HEK293 (cell line): ENCODE measurements around the gene PTGDR2.
A peak's percentile ranks its signal among the peaks of the same experiment; 100 is the strongest.

Source experiments
- CTCF ChIA-PET: fragments of 350-600 bp; formaldehyde crosslinking; extraction: SDS; loops from one replicate; lab custom pipeline; 2021; ENCODE audit warnings: antibody characterized with exemption; lab: Yijun Ruan, JAX
- POLR2A ChIA-PET: fragments of 300-600 bp; formaldehyde crosslinking; extraction: SDS; loops from one replicate; lab custom pipeline; 2020; ENCODE audit warnings: antibody characterized with exemption, inconsistent platforms; lab: Yijun Ruan, JAX
- H3K27ac ChIP-seq: fragments of 200-500 bp; sonication (Bioruptor generic); 2 replicates; pipeline ENCODE4 v1.5.1; 2014; ENCODE audit warnings: low read depth, low read length, control low read depth, inconsistent platforms; ENCODE audit errors: extremely low read depth
- H3K36me3 ChIP-seq, 2 experiments: fragments of 200-500 bp in 1 of 2; sonication (Bioruptor generic) in 1 of 2; 1 replicate in 1 of 2; 2 replicates in 1 of 2; pipeline ENCODE4 v1.5.1; 2014 to 2017; ENCODE audit warnings: inconsistent platforms in 2 of 2, low read length in 2 of 2; ENCODE audit not compliant: control insufficient read depth in 2 of 2, insufficient read depth in 1 of 2
- H3K4me1 ChIP-seq: fragments of 200-500 bp; sonication (Bioruptor generic); 2 replicates; pipeline ENCODE4 v1.5.1; 2014; ENCODE audit warnings: mild to moderate bottlenecking, low read length, inconsistent platforms; ENCODE audit not compliant: control insufficient read depth, insufficient read depth
- H3K4me3 ChIP-seq: 2 replicates; pipeline ENCODE4 v1.5.1; 2011; ENCODE audit warnings: low read depth, mild to moderate bottlenecking, control low read depth, low read length, moderate library complexity
- H3K9me3 ChIP-seq: fragments of 200-500 bp; sonication (Bioruptor generic); 2 replicates; pipeline ENCODE4 v1.5.1; 2014; ENCODE audit warnings: low read depth, low read length, inconsistent platforms; ENCODE audit not compliant: control insufficient read depth, insufficient read depth
- BCL11A ChIP-seq: fragments of 450-650 bp; formaldehyde crosslinking; IDR thresholded peaks from 2 replicates; pipeline ENCODE4 v1.5.1; 2016; ENCODE audit warnings: low read depth, missing biosample characterization, missing genetic modification characterization
- FEZF1 ChIP-seq: fragments of 450-650 bp; formaldehyde crosslinking; IDR thresholded peaks from 2 replicates; pipeline ENCODE4 v1.5.1; 2016; ENCODE audit warnings: missing biosample characterization, missing genetic modification characterization
- MZF1 ChIP-seq: fragments of 450-650 bp; formaldehyde crosslinking; IDR thresholded peaks from 2 replicates; pipeline ENCODE4 v1.5.1; 2017; ENCODE audit warnings: missing biosample characterization, missing genetic modification characterization, borderline replicate concordance
- RBAK ChIP-seq: fragments of 450-650 bp; formaldehyde crosslinking; IDR thresholded peaks from 2 replicates; pipeline ENCODE4 v1.5.1; 2016; ENCODE audit warnings: missing biosample characterization, missing genetic modification characterization
- SALL2 ChIP-seq: fragments of 450-650 bp; formaldehyde crosslinking; IDR thresholded peaks from 2 replicates; pipeline ENCODE4 v1.5.0; 2017; ENCODE audit warnings: missing biosample characterization, mild to moderate bottlenecking, missing genetic modification characterization, borderline replicate concordance
- ZBTB17 ChIP-seq: fragments of 450-650 bp; formaldehyde crosslinking; IDR thresholded peaks from 2 replicates; pipeline ENCODE4 v1.5.1; 2016; ENCODE audit warnings: missing biosample characterization, missing genetic modification characterization
- ZBTB48 ChIP-seq: fragments of 450-650 bp; formaldehyde crosslinking; IDR thresholded peaks from 2 replicates; pipeline ENCODE4 v1.5.1; 2016; ENCODE audit warnings: missing biosample characterization, missing genetic modification characterization
- ZBTB8A ChIP-seq: fragments of 450-650 bp; formaldehyde crosslinking; IDR thresholded peaks from 2 replicates; pipeline ENCODE4 v1.5.1; 2016; ENCODE audit warnings: missing biosample characterization, missing genetic modification characterization
- ZFP41 ChIP-seq: fragments of 450-650 bp; formaldehyde crosslinking; IDR thresholded peaks from 2 replicates; pipeline ENCODE4 v1.5.1; 2016; ENCODE audit warnings: missing biosample characterization, missing genetic modification characterization, borderline replicate concordance
- ZNF140 ChIP-seq: fragments of 450-650 bp; formaldehyde crosslinking; IDR thresholded peaks from 2 replicates; pipeline ENCODE4 v1.5.1; 2016; ENCODE audit warnings: missing biosample characterization, missing genetic modification characterization
- ZNF16 ChIP-seq: fragments of 450-650 bp; formaldehyde crosslinking; IDR thresholded peaks from 2 replicates; pipeline ENCODE4 v1.5.1; 2016; ENCODE audit warnings: low read depth, missing biosample characterization, missing genetic modification characterization
- ZNF394 ChIP-seq: fragments of 450-650 bp; formaldehyde crosslinking; IDR thresholded peaks from 2 replicates; pipeline ENCODE4 v1.5.1; 2016; ENCODE audit warnings: missing biosample characterization, missing genetic modification characterization, mild to moderate bottlenecking, moderate library complexity, borderline replicate concordance
- ZNF521 ChIP-seq: fragments of 450-650 bp; formaldehyde crosslinking; IDR thresholded peaks from 2 replicates; pipeline ENCODE4 v1.5.1; 2017; ENCODE audit warnings: missing biosample characterization, mild to moderate bottlenecking, missing genetic modification characterization
- ZNF555 ChIP-seq: fragments of 450-650 bp; formaldehyde crosslinking; conservative IDR thresholded peaks from 2 replicates; pipeline ENCODE4 v1.5.1; 2017; ENCODE audit warnings: missing biosample characterization, mild to moderate bottlenecking, missing genetic modification characterization, inconsistent platforms
- ZNF654 ChIP-seq: fragments of 450-650 bp; formaldehyde crosslinking; IDR thresholded peaks from 2 replicates; pipeline ENCODE4 v1.5.1; 2016; ENCODE audit warnings: low read depth, missing biosample characterization, missing genetic modification characterization
- ZNF776 ChIP-seq: fragments of 450-650 bp; formaldehyde crosslinking; IDR thresholded peaks from 2 replicates; pipeline ENCODE4 v1.5.0; 2017; ENCODE audit warnings: missing biosample characterization, missing genetic modification characterization, borderline replicate concordance
- ZNF791 ChIP-seq: fragments of 450-650 bp; formaldehyde crosslinking; IDR thresholded peaks from 2 replicates; pipeline ENCODE4 v1.5.1; 2016; ENCODE audit warnings: missing biosample characterization, missing genetic modification characterization
- TF ChIP-seq, protein P1 (sequence below): fragments of 450-650 bp; formaldehyde crosslinking; optimal IDR thresholded peaks from 2 replicates; pipeline ENCODE3; 2016; ENCODE audit warnings: missing biosample characterization, mild to moderate bottlenecking, missing genetic modification characterization
- TF ChIP-seq, protein P2 (sequence below): fragments of 450-650 bp; formaldehyde crosslinking; IDR thresholded peaks from 2 replicates; pipeline ENCODE4 v1.5.1; 2017; ENCODE audit warnings: missing biosample characterization, missing genetic modification characterization
- TF ChIP-seq, protein P3 (sequence below): fragments of 450-650 bp; formaldehyde crosslinking; IDR thresholded peaks from 2 replicates; pipeline ENCODE4 v1.5.1; 2017; ENCODE audit warnings: missing biosample characterization, missing genetic modification characterization
- TF ChIP-seq, protein P4 (sequence below): fragments of 450-650 bp; formaldehyde crosslinking; IDR thresholded peaks from 2 replicates; pipeline ENCODE4 v1.5.1; 2016; ENCODE audit warnings: missing biosample characterization, missing genetic modification characterization
- TF ChIP-seq, protein P5 (sequence below): fragments of 450-650 bp; formaldehyde crosslinking; IDR thresholded peaks from 2 replicates; pipeline ENCODE4 v1.5.1; 2016; ENCODE audit warnings: missing biosample characterization, missing genetic modification characterization
- TF ChIP-seq, protein P6 (sequence below): fragments of 450-650 bp; formaldehyde crosslinking; IDR thresholded peaks from 2 replicates; pipeline ENCODE4 v1.5.1; 2016; ENCODE audit warnings: missing biosample characterization, missing genetic modification characterization

Gene PTGDR2

DNA sequence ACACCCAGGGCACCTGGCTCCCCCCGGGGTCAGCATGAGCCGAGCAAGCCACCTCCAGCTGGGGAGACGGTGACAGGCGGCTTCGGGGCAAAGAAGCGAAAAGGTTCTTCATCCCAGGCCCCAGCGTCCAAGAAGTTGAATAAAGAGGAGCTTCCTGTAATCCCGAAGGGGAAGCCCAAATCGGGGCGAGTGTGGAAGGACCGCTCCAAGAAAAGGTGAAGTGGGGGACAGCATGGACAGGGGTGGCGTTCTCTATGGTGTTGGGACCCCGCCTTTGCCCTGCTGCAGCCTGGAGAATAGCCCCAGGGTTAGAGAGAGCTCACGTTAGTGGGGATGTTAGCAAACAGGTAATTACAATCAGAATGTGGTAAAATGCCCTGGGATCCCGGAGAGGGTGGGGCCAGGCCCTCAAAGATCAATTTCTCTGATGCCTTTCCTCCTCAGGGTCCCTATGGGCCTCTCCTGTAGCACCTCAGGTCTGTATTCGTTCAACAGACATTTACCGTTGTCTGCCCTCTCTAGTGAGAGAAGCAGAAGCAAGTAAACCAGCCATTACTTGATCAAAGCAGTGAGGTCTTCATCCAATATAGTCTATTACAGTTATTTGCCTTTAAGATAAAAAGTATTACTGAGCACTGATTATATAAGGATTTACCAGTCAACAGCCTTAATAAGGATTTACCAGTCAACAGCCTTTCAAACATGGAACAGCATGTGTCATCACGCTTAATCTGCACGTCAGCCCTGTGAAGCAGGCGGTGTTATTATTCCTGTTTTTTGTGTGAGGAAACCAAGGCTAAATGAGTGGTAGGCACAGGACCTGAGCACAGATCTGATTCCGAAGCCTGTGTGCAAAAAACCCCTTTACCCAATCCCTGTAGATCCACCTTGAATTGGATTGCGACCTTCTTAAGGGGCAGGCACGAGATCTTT, 12.8 kb downstream of the PTGDR2 start:
- H3K27ac ChIP-seq: peak overlapping the region; percentile 44; the same call in 1 of the 2 replicates
- no peaks in the 10 kb centered on the region for H3K4me1 ChIP-seq
- no peaks in the 10 kb centered on the region for H3K9me3 ChIP-seq
- CTCF ChIA-PET: interaction anchor here (0.7 to 3.7 kb wide), 4 partner anchors 11 to 314 kb away, joined by 3 to 17 read pairs (median 6); no protein-coding TSS in a partner anchor
- peaks cover 0 to 20% of the 10 kb centered on the region in 2 experiments; a peak in 1 of 3 replicates for H3K36me3 ChIP-seq
- POLR2A ChIA-PET: no interaction called here
- H3K4me3 ChIP-seq: peak overlapping the region; percentile 88
- TF ChIP-seq ZBTB17 (tag by site-specific recombination) (peak; percentile 17; the same call in 1 of the 2 replicates), ZFP41 (tag by site-specific recombination) (no peak), ZNF140 (no peak), ZNF791 (tag by site-specific recombination) (no peak)
- TF ChIP-seq, protein P1, sequence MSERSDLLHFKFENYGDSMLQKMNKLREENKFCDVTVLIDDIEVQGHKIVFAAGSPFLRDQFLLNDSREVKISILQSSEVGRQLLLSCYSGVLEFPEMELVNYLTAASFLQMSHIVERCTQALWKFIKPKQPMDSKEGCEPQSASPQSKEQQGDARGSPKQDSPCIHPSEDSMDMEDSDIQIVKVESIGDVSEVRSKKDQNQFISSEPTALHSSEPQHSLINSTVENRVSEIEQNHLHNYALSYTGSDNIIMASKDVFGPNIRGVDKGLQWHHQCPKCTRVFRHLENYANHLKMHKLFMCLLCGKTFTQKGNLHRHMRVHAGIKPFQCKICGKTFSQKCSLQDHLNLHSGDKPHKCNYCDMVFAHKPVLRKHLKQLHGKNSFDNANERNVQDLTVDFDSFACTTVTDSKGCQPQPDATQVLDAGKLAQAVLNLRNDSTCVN (tag by site-specific recombination): no peak
- TF ChIP-seq, protein P2, sequence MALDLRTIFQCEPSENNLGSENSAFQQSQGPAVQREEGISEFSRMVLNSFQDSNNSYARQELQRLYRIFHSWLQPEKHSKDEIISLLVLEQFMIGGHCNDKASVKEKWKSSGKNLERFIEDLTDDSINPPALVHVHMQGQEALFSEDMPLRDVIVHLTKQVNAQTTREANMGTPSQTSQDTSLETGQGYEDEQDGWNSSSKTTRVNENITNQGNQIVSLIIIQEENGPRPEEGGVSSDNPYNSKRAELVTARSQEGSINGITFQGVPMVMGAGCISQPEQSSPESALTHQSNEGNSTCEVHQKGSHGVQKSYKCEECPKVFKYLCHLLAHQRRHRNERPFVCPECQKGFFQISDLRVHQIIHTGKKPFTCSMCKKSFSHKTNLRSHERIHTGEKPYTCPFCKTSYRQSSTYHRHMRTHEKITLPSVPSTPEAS (tag by site-specific recombination): no peak
- TF ChIP-seq, protein P3, sequence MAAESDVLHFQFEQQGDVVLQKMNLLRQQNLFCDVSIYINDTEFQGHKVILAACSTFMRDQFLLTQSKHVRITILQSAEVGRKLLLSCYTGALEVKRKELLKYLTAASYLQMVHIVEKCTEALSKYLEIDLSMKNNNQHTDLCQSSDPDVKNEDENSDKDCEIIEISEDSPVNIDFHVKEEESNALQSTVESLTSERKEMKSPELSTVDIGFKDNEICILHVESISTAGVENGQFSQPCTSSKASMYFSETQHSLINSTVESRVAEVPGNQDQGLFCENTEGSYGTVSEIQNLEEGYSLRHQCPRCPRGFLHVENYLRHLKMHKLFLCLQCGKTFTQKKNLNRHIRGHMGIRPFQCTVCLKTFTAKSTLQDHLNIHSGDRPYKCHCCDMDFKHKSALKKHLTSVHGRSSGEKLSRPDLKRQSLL: no peak

DNA sequence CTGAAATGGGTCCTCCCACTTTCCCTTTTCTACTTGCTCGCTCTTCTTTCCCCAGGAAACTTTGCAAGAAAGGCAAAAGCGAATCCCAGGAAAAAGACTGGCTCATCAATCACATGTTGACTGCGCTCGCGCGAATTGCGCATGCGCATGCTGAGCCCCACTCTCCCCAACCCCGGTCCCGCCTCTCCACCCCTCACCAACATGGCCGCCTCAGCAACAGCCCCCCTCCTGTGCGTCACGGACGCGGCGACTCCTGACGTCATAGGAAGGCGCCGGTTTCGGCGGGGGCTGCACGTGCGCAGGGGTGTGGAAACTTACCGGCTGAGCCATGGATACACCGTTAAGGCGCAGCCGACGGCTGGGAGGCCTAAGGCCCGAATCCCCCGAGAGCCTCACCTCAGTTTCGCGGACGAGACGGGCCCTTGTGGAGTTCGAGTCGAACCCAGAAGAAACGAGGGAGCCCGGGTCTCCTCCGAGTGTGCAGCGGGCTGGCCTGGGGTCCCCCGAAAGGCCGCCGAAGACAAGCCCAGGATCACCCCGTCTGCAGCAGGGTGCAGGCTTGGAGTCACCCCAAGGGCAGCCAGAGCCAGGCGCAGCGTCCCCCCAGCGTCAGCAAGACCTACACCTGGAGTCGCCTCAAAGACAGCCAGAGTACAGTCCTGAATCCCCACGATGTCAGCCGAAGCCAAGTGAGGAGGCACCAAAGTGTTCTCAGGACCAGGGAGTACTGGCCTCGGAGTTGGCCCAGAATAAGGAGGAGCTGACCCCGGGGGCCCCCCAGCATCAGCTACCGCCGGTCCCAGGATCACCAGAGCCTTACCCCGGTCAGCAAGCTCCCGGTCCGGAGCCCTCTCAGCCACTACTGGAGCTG, 13.7 kb downstream of the PTGDR2 start, which contains the start of gene CCDC86:
TSS of gene CCDC86 (plus strand) at position 317 of the 871 bp plus-strand sequence. CDS start at position 329, 12 bp downstream.
- POLR2A ChIA-PET: no interaction called here
- H3K27ac ChIP-seq: peak within 1 kb of the TSS; percentile 44
- no peak for TF ChIP-seq FEZF1
- TF ChIP-seq, protein P4, sequence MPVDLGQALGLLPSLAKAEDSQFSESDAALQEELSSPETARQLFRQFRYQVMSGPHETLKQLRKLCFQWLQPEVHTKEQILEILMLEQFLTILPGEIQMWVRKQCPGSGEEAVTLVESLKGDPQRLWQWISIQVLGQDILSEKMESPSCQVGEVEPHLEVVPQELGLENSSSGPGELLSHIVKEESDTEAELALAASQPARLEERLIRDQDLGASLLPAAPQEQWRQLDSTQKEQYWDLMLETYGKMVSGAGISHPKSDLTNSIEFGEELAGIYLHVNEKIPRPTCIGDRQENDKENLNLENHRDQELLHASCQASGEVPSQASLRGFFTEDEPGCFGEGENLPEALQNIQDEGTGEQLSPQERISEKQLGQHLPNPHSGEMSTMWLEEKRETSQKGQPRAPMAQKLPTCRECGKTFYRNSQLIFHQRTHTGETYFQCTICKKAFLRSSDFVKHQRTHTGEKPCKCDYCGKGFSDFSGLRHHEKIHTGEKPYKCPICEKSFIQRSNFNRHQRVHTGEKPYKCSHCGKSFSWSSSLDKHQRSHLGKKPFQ (tag by site-specific recombination): no peak
- no peak for TF ChIP-seq ZNF555 (tag by site-specific recombination)
- TF ChIP-seq, protein P5, sequence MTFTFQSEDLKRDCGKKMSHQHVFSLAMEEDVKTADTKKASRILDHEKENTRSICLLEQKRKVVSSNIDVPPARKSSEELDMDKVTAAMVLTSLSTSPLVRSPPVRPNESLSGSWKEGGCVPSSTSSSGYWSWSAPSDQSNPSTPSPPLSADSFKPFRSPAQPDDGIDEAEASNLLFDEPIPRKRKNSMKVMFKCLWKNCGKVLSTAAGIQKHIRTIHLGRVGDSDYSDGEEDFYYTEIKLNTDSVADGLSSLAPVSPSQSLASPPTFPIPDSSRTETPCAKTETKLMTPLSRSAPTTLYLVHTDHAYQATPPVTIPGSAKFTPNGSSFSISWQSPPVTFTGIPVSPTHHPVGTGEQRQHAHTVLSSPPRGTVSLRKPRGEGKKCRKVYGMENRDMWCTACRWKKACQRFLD (tag by site-specific recombination): peak; percentile 60; the same call in 1 of the 2 replicates
- TF ChIP-seq RBAK (tag by site-specific recombination): no peak
- TF ChIP-seq, protein P6, sequence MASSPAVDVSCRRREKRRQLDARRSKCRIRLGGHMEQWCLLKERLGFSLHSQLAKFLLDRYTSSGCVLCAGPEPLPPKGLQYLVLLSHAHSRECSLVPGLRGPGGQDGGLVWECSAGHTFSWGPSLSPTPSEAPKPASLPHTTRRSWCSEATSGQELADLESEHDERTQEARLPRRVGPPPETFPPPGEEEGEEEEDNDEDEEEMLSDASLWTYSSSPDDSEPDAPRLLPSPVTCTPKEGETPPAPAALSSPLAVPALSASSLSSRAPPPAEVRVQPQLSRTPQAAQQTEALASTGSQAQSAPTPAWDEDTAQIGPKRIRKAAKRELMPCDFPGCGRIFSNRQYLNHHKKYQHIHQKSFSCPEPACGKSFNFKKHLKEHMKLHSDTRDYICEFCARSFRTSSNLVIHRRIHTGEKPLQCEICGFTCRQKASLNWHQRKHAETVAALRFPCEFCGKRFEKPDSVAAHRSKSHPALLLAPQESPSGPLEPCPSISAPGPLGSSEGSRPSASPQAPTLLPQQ (tag by site-specific recombination): no peak
- no peak for TF ChIP-seq ZNF654 (tag by site-specific recombination)
- no peak for TF ChIP-seq BCL11A (tag by site-specific recombination)
- TF ChIP-seq ZNF16 (tag by site-specific recombination): no peak
- no peak for TF ChIP-seq ZNF394 (tag by site-specific recombination)
- 0 out of 2 replicates have a peak, but pooled peaks have one; percentile 16 for TF ChIP-seq ZBTB8A
- no peak for TF ChIP-seq SALL2 (tag by site-specific recombination)
- TF ChIP-seq ZNF776 (tag by site-specific recombination): no peak
- TF ChIP-seq ZBTB48 (tag by site-specific recombination): no peak
- no peak for TF ChIP-seq MZF1
- TF ChIP-seq ZNF521 (tag by site-specific recombination): no peak

More for the DNA sequence above, 13.7 kb downstream of the PTGDR2 start, which contains the start of gene CCDC86:
- CTCF ChIA-PET: interaction anchor here (0.7 to 3.7 kb wide), 6 partner anchors 10 to 543 kb away, joined by 3 to 21 read pairs (median 5); no protein-coding TSS in a partner anchor
- Histone ChIP-seq H3K4me3 (peak within 1 kb of the TSS; percentile 88), H3K4me1 (no peaks in the 10 kb centered on the region), H3K36me3 (peaks cover 0 to 11% of the 10 kb centered on the region in 2 experiments; a peak in 1 of 3 replicates), H3K9me3 (no peaks in the 10 kb centered on the region)
